GM21526 (cell line): ENCODE data around the gene BRF1.

Experiments used
- ATAC-seq: cut with Tn5 transposase; IDR thresholded peaks from one replicate; pipeline ENCODE4 v1.9.1; 2021; ENCODE audit warnings: moderate library complexity; ENCODE audit not compliant: unreplicated experiment, low FRiP score

Gene BRF1

GRCh38 chr14:105213361-105213760 lies 87.4 kb downstream of the BRF1 start:
- ATAC-seq: no peak

GRCh38 chr14:105212541-105213300 lies 88.1 kb downstream of the BRF1 start:
- no peak for ATAC-seq

GRCh38 chr14:105211758-105212089 lies 89.1 kb downstream of the BRF1 start:
- no peak for ATAC-seq

GRCh38 chr14:105211086-105211757 lies 89.6 kb downstream of the BRF1 start:
- no peak for ATAC-seq

- no peak for ATAC-seq
These were observed 90.4 kb downstream of the BRF1 start for GRCh38 chr14:105210266-105211025.

GRCh38 chr14:105209646-105210045 lies 91.2 kb downstream of the BRF1 start:
- no peak for ATAC-seq

- no peak for ATAC-seq
These were observed 91.7 kb downstream of the BRF1 start for GRCh38 chr14:105209091-105209490.

GRCh38 chr14:105208738-105209075 lies 92.1 kb downstream of the BRF1 start:
- no peak for ATAC-seq

GRCh38 chr14:105207996-105208737 lies 92.6 kb downstream of the BRF1 start:
- no peak for ATAC-seq

GRCh38 chr14:105207460-105207901 lies 93.3 kb downstream of the BRF1 start:
- ATAC-seq: no peak

GRCh38 chr14:105206873-105207272 lies 93.9 kb downstream of the BRF1 start:
- ATAC-seq: no peak

- no peak for ATAC-seq
These were observed 95.1 kb downstream of the BRF1 start for GRCh38 chr14:105205673-105206208.

- ATAC-seq: no peak
These were observed 95.7 kb downstream of the BRF1 start for GRCh38 chr14:105204931-105205672.

GRCh38 chr14:105204206-105204930 lies 96.4 kb downstream of the BRF1 start:
- no peak for ATAC-seq

GRCh38 chr14:105203701-105204100 lies 97.1 kb downstream of the BRF1 start:
- ATAC-seq: no peak

- ATAC-seq: no peak
These were observed 97.7 kb downstream of the BRF1 start for GRCh38 chr14:105203057-105203531.

GRCh38 chr14:105201925-105202513 lies 98.8 kb downstream of the BRF1 start:
- ATAC-seq: no peak

GRCh38 chr14:105201156-105201924 lies 99.5 kb downstream of the BRF1 start:
- ATAC-seq: no peak
